Smooth muscle cell (in vitro differentiated cells): Measurements from ENCODE around the gene CTIF. TPM values are rescaled to one million over a fixed set of nuclear protein-coding genes. Genes with fewer than 3 reads are reported as not detected.

Source experiments
- DNase-seq: peaks from one replicate; lab custom pipeline; 2025; ENCODE audit not compliant: unreplicated experiment; lab: John Stamatoyannopoulos, UW
- H2AFZ ChIP-seq: fragments of 200-600 bp; sonication (generic); 2 replicates; pipeline ENCODE4 v1.6.0; 2016; ENCODE audit warnings: antibody characterized with exemption, low read depth, mild to moderate bottlenecking
- H3F3A ChIP-seq: fragments of 200-600 bp; sonication (generic); 2 replicates; pipeline ENCODE4 v1.6.0; 2017; ENCODE audit warnings: antibody characterized with exemption, low read depth
- H3K27ac ChIP-seq: fragments of 200-600 bp; sonication (generic); 2 replicates; pipeline ENCODE4 v1.5.1; 2016; ENCODE audit warnings: low read depth, mild to moderate bottlenecking
- H3K27me3 ChIP-seq: fragments of 200-600 bp; sonication (generic); 2 replicates; pipeline ENCODE4 v1.6.1; 2016; ENCODE audit warnings: low read depth, mild to moderate bottlenecking
- H3K36me3 ChIP-seq: fragments of 200-600 bp; sonication (generic); 2 replicates; pipeline ENCODE4 v1.5.1; 2016; ENCODE audit warnings: low read depth
- H3K4me1 ChIP-seq: fragments of 200-600 bp; sonication (generic); 2 replicates; pipeline ENCODE4 v1.5.1; 2016; ENCODE audit warnings: low read depth
- H3K4me2 ChIP-seq: fragments of 200-600 bp; sonication (generic); 2 replicates; pipeline ENCODE4 v1.6.0; 2016; ENCODE audit warnings: mild to moderate bottlenecking
- H3K4me3 ChIP-seq: fragments of 200-600 bp; sonication (generic); 2 replicates; pipeline ENCODE4 v1.5.1; 2016; ENCODE audit warnings: mild to moderate bottlenecking
- H3K79me2 ChIP-seq: fragments of 200-600 bp; sonication (generic); 2 replicates; pipeline ENCODE4 v1.6.0; 2016; ENCODE audit warnings: low read depth, mild to moderate bottlenecking
- H3K9ac ChIP-seq: fragments of 200-600 bp; sonication (generic); 2 replicates; pipeline ENCODE4 v1.6.0; 2016; ENCODE audit warnings: low read depth
- H3K9me3 ChIP-seq: fragments of 200-600 bp; sonication (generic); replicated peaks from 2 replicates; pipeline ENCODE4 v1.5.1; 2016; ENCODE audit warnings: low read depth
- H4K20me1 ChIP-seq: fragments of 200-600 bp; sonication (generic); 2 replicates; pipeline ENCODE4 v1.6.0; 2016; ENCODE audit warnings: low read depth
- CTCF ChIP-seq: fragments of 200-600 bp; sonication (generic); IDR thresholded peaks from 2 replicates; pipeline ENCODE4 v1.5.1; 2017; ENCODE audit warnings: borderline replicate concordance, mild to moderate bottlenecking, antibody characterized with exemption; ENCODE audit not compliant: insufficient read depth, poor library complexity, severe bottlenecking
- WGBS: methylation state at CpG from one replicate; pipeline ENCODE4 v1.1.7; 2016; ENCODE audit warnings: low lambda C conversion rate; 5-methylcytosine and 5-hydroxymethylcytosine counted together
- polyA plus RNA-seq: library from polyadenylated mRNA; unstranded; fragments of >200 nt; fragmentation: Nextera tagmentation; extraction: Ambion mirVana; gene quantifications from 2 replicates; pipeline ENCODE4 v1.2.1, GENCODE V29; 2016
- total RNA-seq: library from RNA; depleted of rRNA; stranded (reverse); fragments of >200 nt; gene quantifications from 2 replicates; pipeline ENCODE4 v1.2.3, GENCODE V29; 2014

The CTIF gene
- total and polyA plus RNA-seq, 2 experiments from 2014 or later: 22.2 to 25.3 TPM

- no peak overlapping the region for H3K4me2 ChIP-seq
- no peaks in the 10 kb centered on the region for H3K9me3 ChIP-seq
- H3K4me3 ChIP-seq: no peak overlapping the region
- WGBS: 98% methylated on average over 10 of the region's 10 CpGs
- H3F3A ChIP-seq: peaks cover 11% of the 10 kb centered on the region
- no peaks in the 10 kb centered on the region for H3K27me3 ChIP-seq
- H3K36me3 ChIP-seq: no peaks in the 10 kb centered on the region
- peaks cover 27% of the 10 kb centered on the region for H3K4me1 ChIP-seq
- H3K79me2 ChIP-seq: peaks cover 51% of the 10 kb centered on the region
- no peak for TF ChIP-seq CTCF
- no peaks in the 10 kb centered on the region for H4K20me1 ChIP-seq
- no peak overlapping the region for H2AFZ ChIP-seq
- no peak for DNase-seq
- no peak overlapping the region for H3K27ac ChIP-seq
- no peak overlapping the region for H3K9ac ChIP-seq
Observed at GRCh38 chr18:48718251-48718959, 179.6 kb downstream of the CTIF start.

- Histone ChIP-seq H4K20me1 (no peaks in the 10 kb centered on the region), H3K9ac (no peak overlapping the region), H2AFZ (no peak overlapping the region), H3K4me1 (peaks cover 24% of the 10 kb centered on the region), H3K4me3 (no peak overlapping the region), H3K27ac (peak overlapping the region; percentile 60), H3K9me3 (no peaks in the 10 kb centered on the region), H3K79me2 (peaks cover 41% of the 10 kb centered on the region), H3K36me3 (no peaks in the 10 kb centered on the region), H3K27me3 (no peaks in the 10 kb centered on the region), H3F3A (peaks cover 3% of the 10 kb centered on the region), H3K4me2 (peak overlapping the region; percentile 37)
- no peak for DNase-seq
- WGBS: 73% methylated on average over 4 of the region's 4 CpGs
- TF ChIP-seq CTCF: no peak
Observed at GRCh38 chr18:48719388-48719787, 180.6 kb downstream of the CTIF start.

DNA sequence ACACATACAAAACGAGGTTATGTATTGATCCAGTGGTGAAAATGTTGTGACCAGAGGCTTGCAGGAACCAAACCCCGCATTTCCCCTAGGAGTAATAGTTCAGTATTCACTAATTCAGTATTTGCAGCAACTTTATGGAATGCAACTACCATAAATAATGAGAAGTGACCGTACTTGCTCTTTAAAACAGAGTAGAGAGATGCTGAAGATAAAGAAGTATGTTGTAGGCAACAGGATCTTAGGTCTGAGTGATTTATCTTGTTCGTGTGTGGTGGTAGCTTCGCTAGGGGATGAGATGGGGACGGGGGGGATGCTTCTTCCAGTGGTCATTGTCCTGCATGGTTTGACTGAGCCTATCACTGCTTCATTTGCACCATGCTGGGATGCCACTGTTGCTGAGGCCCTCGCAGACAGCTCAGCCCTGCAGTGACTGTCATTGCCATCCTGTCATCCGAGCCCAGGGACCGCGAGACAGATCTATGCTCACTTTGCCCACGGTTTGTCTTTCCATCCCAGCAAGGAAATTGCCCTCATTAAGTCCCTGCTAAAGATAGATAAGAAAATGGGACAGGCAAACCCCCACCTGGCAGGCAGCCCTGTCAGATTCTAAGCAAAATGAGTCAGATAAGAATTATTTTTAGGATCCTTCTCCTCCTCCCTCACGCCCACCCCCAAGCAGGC, 181.3 kb downstream of the CTIF start:
- H2AFZ ChIP-seq: no peak overlapping the region
- peak overlapping the region; percentile 37 for H3K4me2 ChIP-seq
- H3K4me3 ChIP-seq: no peak overlapping the region
- H3K9ac ChIP-seq: no peak overlapping the region
- H3K4me1 ChIP-seq: peaks cover 16% of the 10 kb centered on the region
- H3K36me3 ChIP-seq: no peaks in the 10 kb centered on the region
- H3K27ac ChIP-seq: peak overlapping the region; percentile 60
- H3K9me3 ChIP-seq: no peaks in the 10 kb centered on the region
- no peaks in the 10 kb centered on the region for H4K20me1 ChIP-seq
- no peaks in the 10 kb centered on the region for H3F3A ChIP-seq
- H3K27me3 ChIP-seq: no peaks in the 10 kb centered on the region
- TF ChIP-seq CTCF: no peak
- DNase-seq: no peak
- whole genome bisulfite sequencing: 41% methylated on average over 12 of the region's 12 CpGs
- H3K79me2 ChIP-seq: peaks cover 34% of the 10 kb centered on the region
